Activated CD4-positive, alpha-beta T cell treated with anti-CD3 and anti-CD28 coated beads for 36 hours (primary cell): ENCODE data around the gene PSPH. TPM values are rescaled to one million over a fixed set of nuclear protein-coding genes. Genes with fewer than 3 reads are reported as not detected.
"Not testable (repeated sequence)": the region's sequence is repeated elsewhere in the genome, so short reads cannot be mapped to it uniquely, and the experiment has no call there.

ENCODE experiments used
- ATAC-seq: fragments of 200-7000 bp; cut with Tn5 transposase; one replicate; pipeline ENCODE4 v1.10.0; 2021; ENCODE audit warnings: mild to moderate bottlenecking, moderate library complexity
- CTCF ChIA-PET: fragments of 350-600 bp; sonication (Branson Sonifier 250); formaldehyde crosslinking; loops from one replicate; lab custom pipeline; 2021; ENCODE audit warnings: antibody characterized with exemption; lab: Charles Lee
- POLR2A ChIA-PET: fragments of 350-600 bp; sonication (Branson Sonifier 250); formaldehyde crosslinking; loops from one replicate; lab custom pipeline; 2021; ENCODE audit warnings: antibody characterized with exemption, inconsistent platforms; lab: Charles Lee
- DNase-seq: peaks from one replicate; pipeline ENCODE4 v3.0.0-alpha.2; 2020
- H3K27ac Mint-ChIP-seq: one replicate; pipeline ENCODE4 v1.8.0; 2021; ENCODE audit warnings: mixed read lengths
- H3K27me3 Mint-ChIP-seq: one replicate; pipeline ENCODE4 v1.8.0; 2021; ENCODE audit warnings: mixed read lengths
- H3K36me3 Mint-ChIP-seq: one replicate; pipeline ENCODE4 v1.8.0; 2021; ENCODE audit warnings: low read depth, mixed read lengths
- H3K4me1 Mint-ChIP-seq: one replicate; pipeline ENCODE4 v1.8.0; 2021; ENCODE audit warnings: mixed read lengths
- H3K4me3 Mint-ChIP-seq: one replicate; pipeline ENCODE4 v1.8.0; 2021; ENCODE audit warnings: mild to moderate bottlenecking, moderate library complexity, mixed read lengths
- H3K9me3 Mint-ChIP-seq: one replicate; pipeline ENCODE4 v1.8.0; 2021; ENCODE audit warnings: low read depth, mixed read lengths
- intact Hi-C, 2 experiments: fragments of 100-400 bp; cut with DNase I in 1 of 2; cut with micrococcal nuclease in 1 of 2; formaldehyde crosslinking; loops; one replicate each; pipeline versions ENCODE4 v1.14.2 to v1.15.1; 2022 to 2024; cut with DNase I, micrococcal nuclease
- total RNA-seq, 2 experiments: library from RNA; stranded (reverse); gene quantifications; one replicate each; pipeline ENCODE4 v1.2.3, GENCODE V29; 2021

The PSPH gene
- 10 to 100 TPM; 24.4 to 30.3 TPM for total RNA-seq

GRCh38 chr7:56051339-56052191 lies at the start of gene PSPH, which contains the start of gene CCT6A:
TSS of gene PSPH (minus strand) at chr7:56051444. CDS start at chr7:56021212, 30,232 bp downstream.
TSS of gene CCT6A (plus strand) at chr7:56051765. CDS start at chr7:56051849, 84 bp downstream.
- peaks cover 49% of the 10 kb centered on the region for H3K4me1 Mint-ChIP-seq
- H3K36me3 Mint-ChIP-seq, result peaks cover 45% of the 10 kb centered on the region

GRCh38 chr7:56099653-56100052 lies 48.4 kb upstream of the PSPH start:
- Mint-ChIP-seq H3K36me3 (peaks cover 41% of the 10 kb centered on the region), H3K4me1 (peaks cover 8% of the 10 kb centered on the region), H3K27ac (no peak overlapping the region), H3K4me3 (no peak overlapping the region), H3K9me3 (no peaks in the 10 kb centered on the region), H3K27me3 (no peaks in the 10 kb centered on the region)
- ATAC-seq (no peak), DNase-seq (no peak)
- POLR2A ChIA-PET, result no interaction called here
- CTCF ChIA-PET, result no interaction called here
- intact Hi-C loops, result no loop called here

More at GRCh38 chr7:56051339-56052191, at the start of gene PSPH, which contains the start of gene CCT6A:
- intact Hi-C loops, result loop anchor here (1.0 to 5.0 kb wide), 12 partner anchors 13 to 684 kb away; partner anchors contain the start of genes CHCHD2 (in 2 of the 2), SUMF2 (in 2 of the 2), LANCL2 (in 1 of the 2) and MRPS17 (in 1 of the 2)
- peak; percentile 95 for DNase-seq
- no peaks in the 10 kb centered on the region for H3K9me3 Mint-ChIP-seq
- H3K4me3 Mint-ChIP-seq, result peak within 1 kb of the TSS; percentile 96
- no peaks in the 10 kb centered on the region for H3K27me3 Mint-ChIP-seq
- CTCF ChIA-PET, result interaction anchor here (0.8 to 1.5 kb wide), 5 partner anchors 11 to 87 kb away, joined by 3 to 9 read pairs (median 3); no protein-coding TSS in a partner anchor
- peak within 1 kb of the TSS; percentile 95 for H3K27ac Mint-ChIP-seq
- peak; percentile 95 for ATAC-seq
- POLR2A ChIA-PET, result interaction anchor here (0.6 to 1.4 kb wide), 8 partner anchors 13 to 1293 kb away, joined by 3 to 14 read pairs (median 4); partner anchors contain the start of genes SEC61G and SUMF2

- H3K4me3 Mint-ChIP-seq, ATAC-seq, H3K9me3 Mint-ChIP-seq, H3K27me3 Mint-ChIP-seq, CTCF ChIA-PET, intact Hi-C loops, H3K27ac Mint-ChIP-seq, H3K4me1 Mint-ChIP-seq, DNase-seq: not testable (repeated sequence)
- H3K36me3 Mint-ChIP-seq, result peaks cover 34% of the 10 kb centered on the region
- POLR2A ChIA-PET, result interaction anchor here (0.5 to 0.7 kb wide), 5 partner anchors 31 to 851 kb away, joined by 3 to 6 read pairs (median 4); no protein-coding TSS in a partner anchor
These were observed 47.2 kb upstream of the PSPH start for GRCh38 chr7:56098187-56099008.

- no peak overlapping the region for H3K27ac Mint-ChIP-seq
- H3K4me1 Mint-ChIP-seq, result no peaks in the 10 kb centered on the region
- no peak for DNase-seq
- H3K4me3 Mint-ChIP-seq, result no peak overlapping the region
- no peaks in the 10 kb centered on the region for H3K27me3 Mint-ChIP-seq
- ATAC-seq, result no peak
- H3K9me3 Mint-ChIP-seq, result no peaks in the 10 kb centered on the region
- ChIA-PET POLR2A (interaction anchor here (0.6 kb wide), 2 partner anchors 777 to 850 kb away, joined by 4 to 6 read pairs; no protein-coding TSS in a partner anchor), CTCF (no interaction called here)
- intact Hi-C loops, result no loop called here
- peaks cover 31% of the 10 kb centered on the region for H3K36me3 Mint-ChIP-seq
These were observed 46.5 kb upstream of the PSPH start for GRCh38 chr7:56097700-56098099.

- Mint-ChIP-seq H3K4me3 (no peak within 1 kb of the TSS), H3K9me3 (no peaks in the 10 kb centered on the region), H3K27ac (no peak within 1 kb of the TSS), H3K4me1 (no peaks in the 10 kb centered on the region), H3K27me3 (no peaks in the 10 kb centered on the region), H3K36me3 (peaks cover 11% of the 10 kb centered on the region)
- ChIA-PET POLR2A (interaction anchor here (0.5 kb wide), 1 partner anchor 8 kb away, joined by 3 read pairs; no protein-coding TSS in a partner anchor), CTCF (no interaction called here)
- DNase-seq, result no peak
- no peak for ATAC-seq
- intact Hi-C loops, result no loop called here
These were observed 41.7 kb upstream of the PSPH start, which contains the start of gene PHKG1 for GRCh38 chr7:56092789-56093531. TSS of gene PHKG1 (minus strand) at chr7:56092952. CDS start at chr7:56088941, 4,011 bp downstream.

- H3K9me3 Mint-ChIP-seq, DNase-seq, CTCF ChIA-PET, H3K27ac Mint-ChIP-seq, H3K27me3 Mint-ChIP-seq, H3K36me3 Mint-ChIP-seq, H3K4me3 Mint-ChIP-seq, POLR2A ChIA-PET, intact Hi-C loops, H3K4me1 Mint-ChIP-seq, ATAC-seq: not testable (repeated sequence)
These were observed 41.1 kb upstream of the PSPH start for GRCh38 chr7:56092388-56092787.

GRCh38 chr7:56091591-56091990 lies 40.3 kb upstream of the PSPH start:
- CTCF ChIA-PET, result interaction anchor here (0.8 kb wide), 1 partner anchor 17 kb away, joined by 3 read pairs; no protein-coding TSS in a partner anchor
- DNase-seq (no peak), ATAC-seq (no peak)
- Mint-ChIP-seq H3K27me3 (no peaks in the 10 kb centered on the region), H3K9me3 (no peaks in the 10 kb centered on the region), H3K36me3 (peaks cover 10% of the 10 kb centered on the region), H3K4me3 (no peak overlapping the region), H3K27ac (no peak overlapping the region), H3K4me1 (no peaks in the 10 kb centered on the region)
- intact Hi-C loops, result no loop called here
- POLR2A ChIA-PET, result no interaction called here

- H3K4me1 Mint-ChIP-seq, result no peaks in the 10 kb centered on the region
- ATAC-seq (no peak), DNase-seq (no peak)
- H3K27ac Mint-ChIP-seq, result no peak overlapping the region
- intact Hi-C loops, result no loop called here
- no peak overlapping the region for H3K4me3 Mint-ChIP-seq
- no peaks in the 10 kb centered on the region for H3K9me3 Mint-ChIP-seq
- CTCF ChIA-PET, result no interaction called here
- H3K27me3 Mint-ChIP-seq, result no peaks in the 10 kb centered on the region
- POLR2A ChIA-PET, result no interaction called here
- H3K36me3 Mint-ChIP-seq, result peaks cover 13% of the 10 kb centered on the region
These were observed 36.2 kb upstream of the PSPH start for GRCh38 chr7:56087445-56087844.

GRCh38 chr7:56086761-56087160 lies 35.5 kb upstream of the PSPH start:
- no peaks in the 10 kb centered on the region for H3K4me1 Mint-ChIP-seq
- ChIA-PET POLR2A (no interaction called here), CTCF (interaction anchor here (0.6 kb wide), 1 partner anchor 60 kb away, joined by 4 read pairs; no protein-coding TSS in a partner anchor)
- ATAC-seq (no peak), DNase-seq (no peak)
- H3K4me3 Mint-ChIP-seq, result no peak overlapping the region
- H3K9me3 Mint-ChIP-seq, result no peaks in the 10 kb centered on the region
- no peak overlapping the region for H3K27ac Mint-ChIP-seq
- peaks cover 15% of the 10 kb centered on the region for H3K36me3 Mint-ChIP-seq
- no peaks in the 10 kb centered on the region for H3K27me3 Mint-ChIP-seq
- intact Hi-C loops, result no loop called here

- peaks cover 26% of the 10 kb centered on the region for H3K36me3 Mint-ChIP-seq
- H3K4me1 Mint-ChIP-seq, result no peaks in the 10 kb centered on the region
- ATAC-seq, result no peak
- no peak overlapping the region for H3K4me3 Mint-ChIP-seq
- no peak for DNase-seq
- no peak overlapping the region for H3K27ac Mint-ChIP-seq
- POLR2A ChIA-PET, result no interaction called here
- CTCF ChIA-PET, result interaction anchor here (0.6 to 1.3 kb wide), 2 partner anchors 9 to 21 kb away, joined by 3 to 4 read pairs; no protein-coding TSS in a partner anchor
- no peaks in the 10 kb centered on the region for H3K9me3 Mint-ChIP-seq
- intact Hi-C loops, result no loop called here
- H3K27me3 Mint-ChIP-seq, result no peaks in the 10 kb centered on the region
These were observed 32.0 kb upstream of the PSPH start for GRCh38 chr7:56083150-56083785.
